Hair follicular keratinocyte (primary cell): Measurements from ENCODE around the gene OR8K5. TPM values are rescaled to one million over a fixed set of nuclear protein-coding genes. Genes with fewer than 3 reads are reported as not detected.

Experiments used
- total RNA-seq: library from RNA; depleted of rRNA; stranded (reverse); fragments of >200 nt; gene quantifications from 2 replicates; pipeline ENCODE4 v1.2.3, GENCODE V29; 2015

OR8K5 gene, protein sequence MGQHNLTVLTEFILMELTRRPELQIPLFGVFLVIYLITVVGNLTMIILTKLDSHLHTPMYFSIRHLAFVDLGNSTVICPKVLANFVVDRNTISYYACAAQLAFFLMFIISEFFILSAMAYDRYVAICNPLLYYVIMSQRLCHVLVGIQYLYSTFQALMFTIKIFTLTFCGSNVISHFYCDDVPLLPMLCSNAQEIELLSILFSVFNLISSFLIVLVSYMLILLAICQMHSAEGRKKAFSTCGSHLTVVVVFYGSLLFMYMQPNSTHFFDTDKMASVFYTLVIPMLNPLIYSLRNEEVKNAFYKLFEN
- not detected in 2 replicates for total RNA-seq

DNA sequence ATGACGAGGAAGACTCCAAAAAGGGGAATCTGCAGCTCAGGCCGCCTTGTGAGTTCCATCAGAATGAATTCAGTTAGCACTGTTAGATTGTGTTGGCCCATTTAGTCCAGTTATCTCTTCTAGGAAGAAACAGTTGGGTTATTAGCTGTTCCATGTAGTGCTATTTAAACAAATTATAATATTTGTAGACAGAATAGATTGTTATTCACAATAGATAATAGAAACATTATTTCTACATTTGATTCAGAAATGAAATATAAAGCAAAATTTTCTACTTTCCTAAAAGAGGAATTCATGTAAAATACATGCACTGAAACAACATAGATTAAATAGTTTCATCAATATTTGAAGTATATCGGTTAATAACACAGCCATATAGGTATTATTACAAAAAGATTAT is at the start of gene OR8K5:
TSS of gene OR8K5 (minus strand) at position 101 of the 400 bp plus-strand sequence. CDS start at position 101, 0 bp downstream.

DNA sequence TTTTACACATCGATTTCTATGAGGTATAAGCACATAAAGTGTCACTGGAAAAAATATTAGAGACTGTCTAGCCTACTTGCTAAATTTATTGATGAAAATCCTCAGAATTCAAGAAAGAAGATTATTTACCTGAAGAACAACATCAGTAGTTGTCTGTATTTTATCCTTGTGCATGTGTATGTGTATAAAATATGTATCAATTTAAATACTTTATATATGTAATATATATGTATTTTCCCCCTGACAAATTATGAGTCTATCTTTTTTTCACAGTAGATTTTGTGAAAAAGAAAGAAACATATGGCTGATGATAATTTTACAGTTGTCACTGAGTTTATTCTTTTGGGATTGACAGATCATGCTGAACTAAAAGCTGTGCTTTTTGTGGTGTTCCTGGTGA is 16.2 kb upstream of the OR8K5 start, which contains the start of gene OR5J2:
TSS of gene OR5J2 (plus strand) at position 301 of the 400 bp plus-strand sequence. CDS start at position 301, 0 bp downstream.

DNA sequence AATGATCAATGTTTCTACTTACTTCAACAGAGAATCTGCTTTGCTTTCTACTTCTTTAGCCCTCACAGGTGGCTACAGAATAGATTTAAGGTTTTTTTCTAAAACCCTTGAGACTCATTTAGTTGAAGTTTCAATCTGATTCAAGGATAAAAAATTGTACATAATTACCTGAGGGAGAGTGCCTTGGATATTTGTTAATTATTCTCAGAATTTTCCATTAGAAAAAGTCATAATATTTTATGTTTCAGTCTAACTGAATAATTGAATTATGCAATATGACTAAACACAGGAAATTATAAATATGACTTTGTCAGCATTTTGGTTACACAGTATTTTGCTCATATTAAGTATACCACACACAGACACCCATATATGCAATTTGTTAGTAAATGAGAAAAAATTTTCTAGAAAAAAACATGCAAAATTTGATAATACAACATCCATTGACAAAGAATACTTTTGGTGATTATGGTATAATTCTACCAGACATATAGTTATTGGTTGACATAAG is 19.9 kb downstream of the OR8K5 start, which contains the start of gene OR8J3:
TSS of gene OR8J3 (minus strand) at position 51 of the 511 bp plus-strand sequence. CDS start 2,483 bp downstream, outside the sequence.

DNA sequence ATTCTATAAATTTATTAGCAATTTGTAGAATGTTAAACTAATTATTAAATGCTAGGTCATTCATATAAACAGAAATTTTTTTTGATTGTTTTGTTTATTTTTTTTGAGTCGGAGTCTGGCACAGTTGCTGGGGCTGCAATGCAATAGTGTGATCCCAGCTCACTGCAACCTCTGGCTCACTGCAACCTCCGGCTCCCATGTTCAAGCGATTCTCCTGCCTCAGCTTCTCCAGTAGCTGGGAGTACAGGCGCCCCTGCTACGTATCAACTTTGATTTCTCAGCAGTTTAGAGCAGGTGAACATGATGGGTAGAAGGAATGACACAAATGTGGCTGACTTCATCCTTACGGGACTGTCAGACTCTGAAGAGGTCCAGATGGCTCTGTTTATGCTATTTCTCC is 38.0 kb downstream of the OR8K5 start, which contains the start of gene OR8H3:
TSS of gene OR8H3 (plus strand) at position 301 of the 400 bp plus-strand sequence. CDS start at position 301, 0 bp downstream.

Other genes with a start within 250 kb of the OR8K5 start
- gene OR5W2, start 245.7 kb downstream of the OR8K5 start, total RNA-seq: not detected in 2 replicates
- gene OR5I1, start 223.9 kb downstream of the OR8K5 start, total RNA-seq: not detected in 2 replicates
- not detected in 2 replicates for gene OR10AG1, start 190.4 kb downstream of the OR8K5 start, total RNA-seq
- not detected in 2 replicates for gene OR5F1, start 165.7 kb downstream of the OR8K5 start, total RNA-seq
- gene OR5AS1, start 132.7 kb downstream of the OR8K5 start, total RNA-seq: not detected in 2 replicates
- gene OR8I2, start 67.0 kb downstream of the OR8K5 start, total RNA-seq: not detected in 2 replicates
- gene OR8H2, start 56.6 kb downstream of the OR8K5 start, total RNA-seq: not detected in 2 replicates
- not detected in 2 replicates for gene OR8H3, start 37.9 kb downstream of the OR8K5 start, total RNA-seq
- gene OR8J3, start 20.1 kb downstream of the OR8K5 start, total RNA-seq: not detected in 2 replicates
- not detected in 2 replicates for gene OR5J2, start 16.3 kb upstream of the OR8K5 start, total RNA-seq
- gene OR5T2, start 73.9 kb upstream of the OR8K5 start, total RNA-seq: not detected in 2 replicates
- gene OR5T3, start 91.9 kb upstream of the OR8K5 start, total RNA-seq: not detected in 2 replicates
- gene OR5T1, start 113.8 kb upstream of the OR8K5 start, total RNA-seq: not detected in 2 replicates
- not detected in 2 replicates for gene OR8H1, start 131.9 kb upstream of the OR8K5 start, total RNA-seq
- not detected in 2 replicates for gene OR8K3, start 154.8 kb upstream of the OR8K5 start, total RNA-seq
- gene OR8K1, start 185.7 kb upstream of the OR8K5 start, total RNA-seq: not detected in 2 replicates
- not detected in 2 replicates for gene OR8J1, start 194.0 kb upstream of the OR8K5 start, total RNA-seq
- gene OR8U1, start 215.3 kb upstream of the OR8K5 start, total RNA-seq: not detected in 2 replicates